Muscle layer of duodenum (tissue), 2 donors: ENCODE results near the gene NYAP1.

Experiments
- H3K27ac ChIP-seq: one replicate; pipeline ENCODE4 v1.7.0; 2013; ENCODE audit warnings: mild to moderate bottlenecking, low read length
- H3K27me3 ChIP-seq: one replicate; pipeline ENCODE4 v1.7.0; 2013; ENCODE audit warnings: low read depth, mild to moderate bottlenecking, control low read depth, low read length
- H3K36me3 ChIP-seq, 2 donors: one replicate each; pipeline ENCODE4 v1.7.0; 2013; ENCODE audit warnings: low read length in 2 of 2, control low read depth in 1 of 2, mild to moderate bottlenecking in 1 of 2; ENCODE audit not compliant: insufficient read depth in 2 of 2, control insufficient read depth in 1 of 2
- H3K4me1 ChIP-seq, 2 donors: one replicate each; pipeline ENCODE4 v1.7.0; 2013; ENCODE audit warnings: low read length in 2 of 2, mild to moderate bottlenecking in 2 of 2, control low read depth in 1 of 2, moderate library complexity in 1 of 2; ENCODE audit not compliant: insufficient read depth in 2 of 2, control insufficient read depth in 1 of 2
- H3K4me3 ChIP-seq, 2 donors: one replicate each; pipeline ENCODE4 v1.7.0; 2013; ENCODE audit warnings: low read length in 2 of 2, low read depth in 1 of 2, mild to moderate bottlenecking in 1 of 2
- H3K9me3 ChIP-seq, 2 donors: one replicate each; pipeline ENCODE4 v1.7.0; 2013; ENCODE audit warnings: low read length in 2 of 2, control low read depth in 1 of 2, mild to moderate bottlenecking in 1 of 2; ENCODE audit not compliant: control insufficient read depth in 1 of 2
- donor health status: healthy.

Gene NYAP1

DNA sequence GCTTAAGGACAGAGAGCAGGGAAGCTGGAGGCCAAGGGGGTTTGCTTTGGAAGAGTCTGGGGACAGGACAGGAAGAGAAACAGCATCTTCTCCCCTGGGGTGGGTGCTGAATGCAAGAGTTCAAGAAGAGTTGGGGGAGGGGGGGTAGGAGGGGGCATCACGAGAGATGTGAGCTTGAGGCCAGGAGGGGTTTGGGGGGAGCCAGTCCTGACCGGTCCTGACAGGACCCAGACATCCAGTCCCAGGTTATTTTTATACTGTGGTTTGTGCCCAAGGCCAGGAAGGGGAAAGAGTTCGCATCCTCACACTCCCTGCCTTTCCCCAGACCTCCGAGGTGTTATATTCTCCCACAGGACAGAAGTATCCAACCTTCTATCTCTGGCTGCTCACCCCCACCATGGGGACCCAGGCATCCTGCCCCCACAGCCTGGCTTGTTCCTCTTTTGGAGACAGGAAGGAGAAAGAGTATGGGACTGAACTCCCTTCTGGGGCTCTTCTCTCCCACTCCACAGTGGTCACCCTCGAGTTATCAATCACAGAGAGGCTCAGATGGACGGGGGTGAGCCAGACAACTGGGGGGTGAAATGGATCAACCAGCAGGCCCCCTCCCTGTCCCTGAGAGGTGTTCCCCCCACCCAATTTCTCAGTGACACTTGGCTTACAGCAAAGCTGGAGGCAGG, 7.5 kb upstream of the NYAP1 start:
- Histone ChIP-seq H3K36me3 (peaks cover 8% of the 10 kb centered on the region in 2 donors), H3K4me1 (peaks cover 21 to 55% of the 10 kb centered on the region in 2 donors), H3K27ac (peak overlapping the region; percentile 60), H3K9me3 (no peaks in the 10 kb centered on the region), H3K27me3 (no peaks in the 10 kb centered on the region), H3K4me3 (peak overlapping the region; percentile 80 to 90)

DNA sequence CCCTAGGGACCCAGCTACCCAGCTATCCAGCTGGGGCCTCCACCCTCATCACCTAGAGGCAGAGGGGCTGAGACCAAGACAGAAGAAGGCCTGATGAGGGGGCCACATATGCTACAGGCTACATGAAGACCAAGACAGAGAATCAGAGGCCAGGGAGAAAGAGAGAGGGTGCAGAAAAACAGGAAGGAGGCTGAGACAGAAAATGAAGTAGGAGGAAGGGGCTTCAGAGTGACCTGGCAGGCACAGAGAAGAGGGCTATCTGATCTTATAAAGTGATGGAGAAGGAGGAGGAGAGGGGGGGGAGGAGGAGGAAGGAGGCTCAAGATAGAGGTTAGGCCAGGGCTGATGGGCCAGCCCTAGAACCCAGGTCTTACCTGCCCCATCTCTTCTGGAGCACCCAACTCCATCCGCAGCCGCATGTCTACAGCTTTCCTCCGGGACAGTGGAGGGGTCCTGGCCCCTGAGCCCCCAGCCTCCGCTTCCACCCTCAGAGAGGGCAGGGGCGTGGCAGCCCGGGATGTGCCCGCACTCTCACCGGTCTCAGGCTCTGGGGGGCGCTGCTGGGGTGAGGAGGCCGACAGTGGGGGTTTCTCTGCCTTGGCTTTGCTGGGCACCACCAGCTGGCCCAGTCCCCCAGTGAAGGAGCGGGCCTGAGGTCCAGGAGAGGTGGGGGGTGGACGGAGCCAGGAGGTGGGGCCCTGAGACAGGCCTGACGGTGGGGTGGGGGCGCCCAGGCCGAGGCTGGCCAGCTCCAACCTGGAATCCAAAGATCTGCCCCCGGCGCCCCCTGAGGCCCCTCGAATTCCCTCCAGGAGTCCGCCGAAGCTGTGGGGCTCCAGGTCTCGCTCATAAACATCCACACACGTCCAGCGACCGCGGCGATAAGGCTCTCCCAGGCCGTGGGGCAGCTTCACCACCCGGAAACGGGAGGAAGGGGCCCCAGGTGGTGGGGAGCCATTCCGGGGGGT, 6.5 kb upstream of the NYAP1 start:
- peaks cover 21 to 49% of the 10 kb centered on the region in 2 donors for H3K4me1 ChIP-seq
- H3K9me3 ChIP-seq, result no peaks in the 10 kb centered on the region
- H3K27ac ChIP-seq, result peak overlapping the region; percentile 60
- peak overlapping the region; percentile 80 to 90 for H3K4me3 ChIP-seq
- no peaks in the 10 kb centered on the region for H3K27me3 ChIP-seq
- H3K36me3 ChIP-seq, result peaks cover 4 to 8% of the 10 kb centered on the region in 2 donors

DNA sequence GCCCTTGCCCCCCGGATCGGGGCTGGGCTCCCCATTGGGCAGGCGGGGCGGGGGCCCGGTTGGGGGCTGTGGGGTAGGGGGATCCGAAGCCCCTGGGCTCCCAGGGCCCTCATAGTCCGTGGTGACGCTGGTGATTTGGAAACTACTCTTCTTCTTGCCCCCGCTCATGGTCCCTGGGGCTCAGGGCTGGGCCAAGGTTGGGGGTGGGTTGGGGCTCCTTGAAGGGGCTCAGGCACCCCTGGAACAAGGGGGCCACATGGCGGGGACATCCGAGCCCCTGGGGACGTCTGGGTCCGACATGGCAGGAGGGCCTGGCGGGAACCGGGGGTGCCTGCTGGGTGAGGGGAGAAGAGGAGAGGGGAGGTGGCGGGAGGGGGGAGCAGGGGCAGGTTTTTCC, 5.9 kb upstream of the NYAP1 start:
- H3K36me3 ChIP-seq, result peaks cover 4 to 7% of the 10 kb centered on the region in 2 donors
- peaks cover 21 to 50% of the 10 kb centered on the region in 2 donors for H3K4me1 ChIP-seq
- no peaks in the 10 kb centered on the region for H3K9me3 ChIP-seq
- no peaks in the 10 kb centered on the region for H3K27me3 ChIP-seq
- peak overlapping the region; percentile 80 to 90 for H3K4me3 ChIP-seq
- peak overlapping the region; percentile 77 for H3K27ac ChIP-seq

DNA sequence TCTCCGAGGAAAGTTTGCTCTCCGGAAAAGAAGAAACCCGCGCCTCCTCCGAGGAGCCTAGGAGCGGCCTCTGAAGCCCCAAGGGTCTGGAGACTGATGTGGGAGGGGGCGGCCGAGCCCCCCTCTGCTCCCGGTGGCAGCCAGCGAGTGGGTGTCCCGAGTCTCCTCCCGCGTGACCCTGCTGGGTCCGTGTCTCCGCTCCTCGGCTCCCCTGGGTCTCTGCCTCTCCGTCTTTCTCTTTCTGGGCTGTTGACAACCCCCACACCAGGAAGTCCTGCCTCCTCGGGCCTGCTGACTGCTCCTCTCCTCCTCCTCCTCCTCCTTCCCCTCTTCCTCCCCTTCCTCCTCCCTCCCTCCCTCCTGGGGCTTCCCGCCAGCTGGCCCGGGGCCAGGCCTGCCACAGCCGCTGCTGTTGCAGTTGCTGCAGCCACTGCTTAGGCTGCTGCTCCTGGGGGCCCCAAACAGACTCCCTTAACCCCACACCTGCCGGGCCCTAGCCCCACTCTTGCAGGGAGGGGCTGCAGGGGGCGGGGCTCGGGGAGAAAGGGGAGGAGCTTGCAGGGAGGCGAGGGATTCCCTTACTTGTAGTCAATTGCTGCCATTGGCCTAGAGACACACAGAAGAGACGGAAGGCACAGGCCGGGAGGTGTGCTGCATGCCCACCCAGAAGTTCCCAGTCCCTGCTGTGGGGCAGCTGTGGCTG, 4.6 kb upstream of the NYAP1 start, which contains the start of gene TSC22D4:
TSC22D4 (minus strand) TSS at position 257 of the 703 bp plus-strand sequence. CDS start 1,176 bp downstream, outside the sequence.
- H3K4me3 ChIP-seq, result peak within 1 kb of the TSS; percentile 80 to 90
- H3K9me3 ChIP-seq, result no peaks in the 10 kb centered on the region
- H3K4me1 ChIP-seq, result peaks cover 18 to 54% of the 10 kb centered on the region in 2 donors

DNA sequence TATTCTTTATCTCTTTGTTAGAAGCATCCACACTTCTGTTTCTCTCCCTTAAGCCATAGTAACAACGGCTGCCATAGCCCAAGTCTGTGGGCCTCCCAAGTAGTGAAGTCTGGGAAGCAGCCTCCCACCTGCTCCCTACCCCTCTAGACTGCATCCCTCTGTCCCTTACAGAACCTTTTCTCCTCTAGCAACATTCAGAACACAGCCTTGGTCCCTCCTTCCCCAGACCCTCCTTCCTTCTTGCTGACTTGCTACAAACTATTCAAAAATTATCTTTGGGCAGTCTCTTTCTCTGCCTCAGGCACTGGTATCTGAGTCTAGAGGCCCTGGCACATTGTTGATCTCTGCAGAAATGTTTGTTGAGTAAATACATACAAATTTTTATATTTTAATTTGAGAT, 2.3 kb upstream of the NYAP1 start:
- H3K4me3 ChIP-seq, result no peak overlapping the region
- peaks cover 8 to 39% of the 10 kb centered on the region in 2 donors for H3K4me1 ChIP-seq
- no peaks in the 10 kb centered on the region for H3K36me3 ChIP-seq
- H3K9me3 ChIP-seq, result no peaks in the 10 kb centered on the region
- no peaks in the 10 kb centered on the region for H3K27me3 ChIP-seq
- H3K27ac ChIP-seq, result no peak overlapping the region

More for the DNA sequence above, 4.6 kb upstream of the NYAP1 start, which contains the start of gene TSC22D4:
- no peaks in the 10 kb centered on the region for H3K27me3 ChIP-seq
- peak within 1 kb of the TSS; percentile 77 for H3K27ac ChIP-seq
- peaks cover 2% of the 10 kb centered on the region in 2 donors for H3K36me3 ChIP-seq

DNA sequence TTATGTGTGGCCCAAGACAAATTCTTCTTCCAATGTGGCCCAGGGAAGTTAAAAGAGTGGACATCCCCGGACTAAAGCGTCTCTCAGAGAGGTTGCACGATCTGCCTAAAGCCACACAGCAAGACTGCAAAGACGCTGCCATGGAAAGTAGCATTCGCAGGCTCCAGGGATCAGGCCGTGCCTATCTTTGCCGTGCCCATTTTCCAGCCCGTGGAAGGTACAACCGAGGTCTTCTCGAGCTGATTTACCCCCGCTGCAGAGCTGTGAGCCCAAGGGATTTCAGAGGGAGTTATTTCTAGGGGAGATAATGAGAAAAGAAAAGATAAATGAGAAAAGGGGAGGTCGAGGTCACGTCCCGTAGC, 1.0 kb upstream of the NYAP1 start:
- H3K27ac ChIP-seq, result no peak overlapping the region
- H3K9me3 ChIP-seq, result no peaks in the 10 kb centered on the region
- H3K4me1 ChIP-seq, result peaks cover 3 to 27% of the 10 kb centered on the region in 2 donors
- H3K36me3 ChIP-seq, result no peaks in the 10 kb centered on the region
- peak overlapping the region; percentile 5 to 68 for H3K4me3 ChIP-seq
- H3K27me3 ChIP-seq, result no peaks in the 10 kb centered on the region

DNA sequence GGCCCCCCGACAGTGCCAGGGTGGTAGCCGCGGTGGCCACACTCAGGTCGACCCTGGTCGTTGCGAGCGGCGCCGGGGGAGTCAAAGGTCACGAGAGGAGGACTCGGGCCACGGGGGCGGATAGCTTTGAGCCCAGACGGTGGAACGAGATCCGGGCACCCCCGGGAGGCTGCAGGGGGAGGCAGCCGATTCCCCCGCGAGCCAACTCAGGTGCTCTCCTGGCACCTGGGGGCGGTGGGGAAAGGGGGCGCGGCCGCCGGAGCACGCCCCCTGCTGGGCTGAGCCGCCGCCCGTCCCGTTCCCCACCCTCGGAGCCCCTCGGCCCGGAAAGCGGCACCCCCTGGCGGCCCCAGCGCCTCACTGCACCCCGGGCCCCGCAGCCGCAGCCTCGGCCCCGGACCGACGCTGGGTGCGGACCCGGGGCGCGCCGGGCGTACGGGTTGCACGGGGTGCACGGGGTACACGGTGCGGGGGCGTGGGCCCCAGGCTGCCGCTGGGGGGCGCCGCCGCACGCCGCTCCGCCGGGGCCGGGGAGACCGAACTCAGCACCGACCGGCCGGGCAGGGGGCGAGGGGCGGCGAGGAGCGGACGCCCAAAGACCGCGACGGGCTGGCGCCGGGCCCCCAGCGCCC, 521 bp upstream of the NYAP1 start:
- Histone ChIP-seq H3K36me3 (no peaks in the 10 kb centered on the region), H3K9me3 (no peaks in the 10 kb centered on the region), H3K4me1 (peaks cover 3 to 27% of the 10 kb centered on the region in 2 donors), H3K27me3 (no peaks in the 10 kb centered on the region), H3K27ac (no peak overlapping the region), H3K4me3 (peak overlapping the region; percentile 5 to 68)

DNA sequence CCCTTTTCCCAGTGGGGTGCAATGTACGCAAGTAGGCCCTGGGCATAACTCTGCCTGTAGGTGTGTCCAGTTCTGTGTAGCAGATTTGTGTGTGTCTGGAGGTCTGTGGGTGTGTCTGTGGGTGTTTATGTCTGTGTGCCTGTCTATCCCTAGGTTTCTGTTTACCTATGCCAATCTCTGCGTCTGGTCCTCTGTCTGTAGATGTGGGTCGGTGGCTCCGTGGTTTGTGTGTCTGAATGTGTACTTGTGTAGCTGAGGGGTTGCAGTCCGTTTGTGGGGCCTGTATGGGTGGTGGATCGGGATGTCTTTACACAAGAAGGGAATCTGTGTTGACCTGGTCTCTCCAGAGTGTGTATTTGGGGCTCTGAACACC, 932 bp downstream of the NYAP1 start:
- H3K9me3 ChIP-seq, result no peaks in the 10 kb centered on the region
- H3K27me3 ChIP-seq, result no peaks in the 10 kb centered on the region
- no peak overlapping the region for H3K4me3 ChIP-seq
- peaks cover 0 to 30% of the 10 kb centered on the region in 2 donors for H3K4me1 ChIP-seq
- H3K36me3 ChIP-seq, result no peaks in the 10 kb centered on the region
- no peak overlapping the region for H3K27ac ChIP-seq

DNA sequence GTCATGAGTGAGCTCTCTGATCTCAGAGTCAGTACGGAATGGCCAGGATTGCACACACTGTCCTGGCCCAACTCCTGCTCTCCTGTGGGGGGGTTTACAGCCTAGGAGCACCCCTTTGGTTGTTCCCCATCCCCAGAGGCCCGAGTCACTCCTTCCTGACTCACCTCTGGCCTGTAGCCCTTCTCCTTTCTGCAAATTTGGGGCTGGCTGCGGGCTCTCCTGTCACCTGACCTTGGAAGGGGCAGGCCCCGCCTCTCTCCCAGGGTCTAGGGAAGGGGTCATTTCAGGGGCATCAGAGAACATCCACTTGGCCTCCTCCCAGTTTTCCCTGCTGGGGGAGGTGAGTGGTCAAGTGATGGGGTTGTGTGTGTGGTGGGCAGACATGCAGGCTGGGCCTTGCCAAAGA, 1.7 kb downstream of the NYAP1 start:
- Histone ChIP-seq H3K4me1 (peaks cover 0 to 31% of the 10 kb centered on the region in 2 donors), H3K36me3 (no peaks in the 10 kb centered on the region), H3K27ac (no peak overlapping the region), H3K4me3 (no peak overlapping the region), H3K27me3 (no peaks in the 10 kb centered on the region), H3K9me3 (no peaks in the 10 kb centered on the region)

DNA sequence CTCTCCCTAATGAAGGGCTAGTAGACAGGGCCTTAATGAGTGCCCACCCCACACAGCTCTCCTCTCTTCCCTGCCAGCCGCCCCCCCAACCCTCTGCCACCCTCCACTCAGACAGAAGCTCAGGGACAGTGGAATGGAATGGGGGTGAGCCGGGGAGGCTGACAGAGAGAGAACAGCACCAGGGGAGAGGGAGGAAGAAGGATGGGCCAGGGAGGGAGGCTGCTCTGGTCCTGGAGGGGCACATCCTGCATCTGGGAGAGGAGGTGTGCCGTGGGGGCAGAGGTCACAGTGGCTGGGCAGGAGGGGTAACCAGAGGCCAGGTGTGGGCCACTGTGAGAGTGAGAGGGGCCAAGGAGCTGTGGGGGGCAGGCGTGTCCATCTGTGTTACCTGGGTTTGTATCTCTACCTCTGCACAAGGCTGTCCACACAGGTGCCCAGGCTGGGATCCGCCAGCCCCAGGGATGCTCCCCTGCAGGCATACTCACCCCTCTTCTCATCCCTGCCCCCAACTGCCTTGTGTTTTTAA, 2.4 kb downstream of the NYAP1 start:
- H3K4me3 ChIP-seq, result no peak overlapping the region
- H3K36me3 ChIP-seq, result no peaks in the 10 kb centered on the region
- peaks cover 0 to 31% of the 10 kb centered on the region in 2 donors for H3K4me1 ChIP-seq
- no peaks in the 10 kb centered on the region for H3K9me3 ChIP-seq
- no peaks in the 10 kb centered on the region for H3K27me3 ChIP-seq
- no peak overlapping the region for H3K27ac ChIP-seq
